ENCODE data around the gene PDGFRB. TPM values are rescaled to one million over a fixed set of nuclear protein-coding genes. Genes with fewer than 3 reads are reported as not detected.

The PDGFRB gene
- 39.7 TPM for total RNA-seq
- long read RNA-seq, full-length matches to known transcripts: 17 of 56 reads
- long read RNA-seq, partial matches to known transcripts: 14 of 56 reads
- long read RNA-seq, other reads (novel, unspliced or antisense): 25 of 56 reads

- Histone ChIP-seq H3K4me3 (peak within 1 kb of the TSS; percentile 69), H3K4me1 (peaks cover 46% of the 10 kb centered on the region), H3K9me3 (replicated peaks) (no peaks in the 10 kb centered on the region), H3K36me3 (no peaks in the 10 kb centered on the region), H3K27ac (replicated peaks) (peak within 1 kb of the TSS; percentile 89), H3K27me3 (ENCODE audit: low read depth) (no peaks in the 10 kb centered on the region)
- peak; percentile 91 for DNase-seq
- intact Hi-C loops (cut with micrococcal nuclease): loop anchor here (10.0 kb wide), 1 partner anchor 199 kb away; the partner anchor contains the start of gene TCOF1
- TF ChIP-seq, protein P1, sequence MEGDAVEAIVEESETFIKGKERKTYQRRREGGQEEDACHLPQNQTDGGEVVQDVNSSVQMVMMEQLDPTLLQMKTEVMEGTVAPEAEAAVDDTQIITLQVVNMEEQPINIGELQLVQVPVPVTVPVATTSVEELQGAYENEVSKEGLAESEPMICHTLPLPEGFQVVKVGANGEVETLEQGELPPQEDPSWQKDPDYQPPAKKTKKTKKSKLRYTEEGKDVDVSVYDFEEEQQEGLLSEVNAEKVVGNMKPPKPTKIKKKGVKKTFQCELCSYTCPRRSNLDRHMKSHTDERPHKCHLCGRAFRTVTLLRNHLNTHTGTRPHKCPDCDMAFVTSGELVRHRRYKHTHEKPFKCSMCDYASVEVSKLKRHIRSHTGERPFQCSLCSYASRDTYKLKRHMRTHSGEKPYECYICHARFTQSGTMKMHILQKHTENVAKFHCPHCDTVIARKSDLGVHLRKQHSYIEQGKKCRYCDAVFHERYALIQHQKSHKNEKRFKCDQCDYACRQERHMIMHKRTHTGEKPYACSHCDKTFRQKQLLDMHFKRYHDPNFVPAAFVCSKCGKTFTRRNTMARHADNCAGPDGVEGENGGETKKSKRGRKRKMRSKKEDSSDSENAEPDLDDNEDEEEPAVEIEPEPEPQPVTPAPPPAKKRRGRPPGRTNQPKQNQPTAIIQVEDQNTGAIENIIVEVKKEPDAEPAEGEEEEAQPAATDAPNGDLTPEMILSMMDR (IDR thresholded peaks at IDR 0.05; ENCODE audit: borderline replicate concordance): no peak
Measured at GRCh38 chr5:150155258-150156026, at the start of gene PDGFRB. Gene PDGFRB, minus strand, starts transcription at chr5:150155845. Its CDS starts 18,798 bp downstream, at chr5:150137047.

- H3K27ac ChIP-seq (replicated peaks): no peak overlapping the region
- H3K27me3 ChIP-seq (ENCODE audit: low read depth): no peaks in the 10 kb centered on the region
- H3K36me3 ChIP-seq: no peaks in the 10 kb centered on the region
- TF ChIP-seq, protein P1 (IDR thresholded peaks at IDR 0.05; ENCODE audit: borderline replicate concordance): no peak
- intact Hi-C loops (cut with micrococcal nuclease): no loop called here
- peaks cover 5% of the 10 kb centered on the region for H3K4me1 ChIP-seq
- H3K4me3 ChIP-seq: no peak overlapping the region
- no peaks in the 10 kb centered on the region for H3K9me3 ChIP-seq (replicated peaks)
- no peak for DNase-seq
Measured at GRCh38 chr5:150204590-150204960, 48.9 kb upstream of the PDGFRB start.

- Histone ChIP-seq H3K27ac (replicated peaks) (no peak overlapping the region), H3K27me3 (ENCODE audit: low read depth) (peaks cover 2% of the 10 kb centered on the region), H3K4me1 (peaks cover 5% of the 10 kb centered on the region), H3K36me3 (no peaks in the 10 kb centered on the region), H3K9me3 (replicated peaks) (no peaks in the 10 kb centered on the region), H3K4me3 (no peak overlapping the region)
- no peak for DNase-seq
- intact Hi-C loops (cut with micrococcal nuclease): no loop called here
- TF ChIP-seq, protein P1 (IDR thresholded peaks at IDR 0.05; ENCODE audit: borderline replicate concordance): no peak
Measured at GRCh38 chr5:150203832-150204589, 48.4 kb upstream of the PDGFRB start.

DNA sequence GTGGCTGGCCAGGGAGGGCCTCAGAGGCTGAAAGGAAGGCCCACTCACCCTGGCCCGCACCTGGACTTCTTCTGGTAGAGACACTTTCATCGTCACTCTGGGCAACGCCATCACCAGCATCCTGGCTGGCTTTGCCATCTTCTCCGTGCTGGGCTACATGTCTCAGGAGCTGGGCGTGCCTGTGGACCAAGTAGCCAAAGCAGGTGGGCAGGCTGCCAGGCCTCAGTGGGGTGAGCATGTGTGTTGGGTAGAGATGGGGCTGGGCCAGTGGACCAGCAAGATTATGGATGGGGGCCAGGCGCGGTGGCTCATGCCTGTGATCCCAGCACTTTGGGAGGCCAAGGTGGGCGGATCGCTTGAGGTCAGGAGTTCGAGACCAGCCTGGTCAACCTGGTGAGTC lies 46.9 kb upstream of the PDGFRB start:
- H3K4me3 ChIP-seq: no peak overlapping the region
- peaks cover 4% of the 10 kb centered on the region for H3K27me3 ChIP-seq (ENCODE audit: low read depth)
- H3K36me3 ChIP-seq: no peaks in the 10 kb centered on the region
- TF ChIP-seq, protein P1 (IDR thresholded peaks at IDR 0.05; ENCODE audit: borderline replicate concordance): no peak
- no peak overlapping the region for H3K27ac ChIP-seq (replicated peaks)
- H3K4me1 ChIP-seq: peaks cover 5% of the 10 kb centered on the region
- no peaks in the 10 kb centered on the region for H3K9me3 ChIP-seq (replicated peaks)
- no peak for DNase-seq
- intact Hi-C loops (cut with micrococcal nuclease): no loop called here

- no peaks in the 10 kb centered on the region for H3K9me3 ChIP-seq (replicated peaks)
- intact Hi-C loops (cut with micrococcal nuclease): no loop called here
- H3K4me3 ChIP-seq: no peak overlapping the region
- no peak overlapping the region for H3K27ac ChIP-seq (replicated peaks)
- no peak for DNase-seq
- H3K27me3 ChIP-seq (ENCODE audit: low read depth): peaks cover 11% of the 10 kb centered on the region
- no peaks in the 10 kb centered on the region for H3K36me3 ChIP-seq
- TF ChIP-seq, protein P1 (IDR thresholded peaks at IDR 0.05; ENCODE audit: borderline replicate concordance): no peak
- H3K4me1 ChIP-seq: no peaks in the 10 kb centered on the region
Measured at GRCh38 chr5:150197476-150197875, 41.8 kb upstream of the PDGFRB start.
